Large intestine (tissue), 3 donors: ENCODE results near the gene NOA1. TPM values are rescaled to one million over a fixed set of nuclear protein-coding genes. Genes with fewer than 3 reads are reported as not detected.
A peak's percentile ranks its signal among the peaks of the same experiment; 100 is the strongest.
"Not testable (repeated sequence)": the region's sequence is repeated elsewhere in the genome, so short reads cannot be mapped to it uniquely, and the experiment has no call there.

Source experiments
- DNase-seq, 2 donors: peaks; one replicate each; pipeline versions ENCODE4 v3.0.0 to v3.0.0-alpha.2; 2013
- H3K27ac ChIP-seq: one replicate; pipeline ENCODE4 v1.5.1; 2013; ENCODE audit warnings: low read length
- H3K27me3 ChIP-seq: 2 replicates; pipeline ENCODE4 v1.6.1; 2013; ENCODE audit warnings: low read length; ENCODE audit not compliant: control insufficient read depth, insufficient read depth
- H3K36me3 ChIP-seq: 2 replicates; pipeline ENCODE4 v1.6.1; 2013; ENCODE audit warnings: low read length; ENCODE audit not compliant: control insufficient read depth, insufficient read depth
- H3K4me1 ChIP-seq: one replicate; pipeline ENCODE4 v1.6.1; 2013; ENCODE audit warnings: low read length; ENCODE audit not compliant: control insufficient read depth, insufficient read depth
- H3K4me3 ChIP-seq: one replicate; pipeline ENCODE4 v1.5.1; 2013; ENCODE audit warnings: low read length
- H3K9me3 ChIP-seq: one replicate; pipeline ENCODE4 v1.6.1; 2013; ENCODE audit warnings: mild to moderate bottlenecking, low read depth, low read length, moderate library complexity; ENCODE audit not compliant: control insufficient read depth
- WGBS: methylation state at CpG from one replicate; pipeline ENCODE4 v1.1.5; 2013; ENCODE audit warnings: low lambda C conversion rate; ENCODE audit not compliant: insufficient coverage; 5-methylcytosine and 5-hydroxymethylcytosine counted together
- polyA plus RNA-seq: library from polyadenylated mRNA; unstranded; fragments of 120-200 nt; gene quantifications from one replicate; pipeline ENCODE4 v1.2.1, GENCODE V29; 2013

Gene NOA1
- polyA plus RNA-seq, 1 donor, result 25.2 TPM

- 100% methylated on average over 2 of the region's 2 CpGs for WGBS
- Histone ChIP-seq H3K4me1 (no peaks in the 10 kb centered on the region), H3K36me3 (peaks cover 55% of the 10 kb centered on the region), H3K9me3 (peaks cover 2% of the 10 kb centered on the region), H3K4me3 (no peak overlapping the region), H3K27me3 (no peaks in the 10 kb centered on the region), H3K27ac (no peak overlapping the region)
- DNase-seq, result no peak
Observed at GRCh38 chr4:56971383-56971782, 6.0 kb downstream of the NOA1 start.

- DNase-seq, result no peak
- Histone ChIP-seq H3K27ac (no peak overlapping the region), H3K27me3 (no peaks in the 10 kb centered on the region), H3K9me3 (no peaks in the 10 kb centered on the region), H3K4me1 (peaks cover 5% of the 10 kb centered on the region), H3K4me3 (no peak overlapping the region), H3K36me3 (peaks cover 34% of the 10 kb centered on the region)
- WGBS, result no CpG with 5 or more reads among the region's 2 CpGs
Observed at GRCh38 chr4:56961107-56961500, 16.3 kb downstream of the NOA1 start.

- DNase-seq, result peak; percentile 19 to 66
- no CpG with 5 or more reads among the region's 1 CpG for WGBS
- Histone ChIP-seq H3K4me3 (no peak overlapping the region), H3K27ac (no peak overlapping the region), H3K36me3 (peaks cover 18% of the 10 kb centered on the region), H3K27me3 (no peaks in the 10 kb centered on the region), H3K9me3 (no peaks in the 10 kb centered on the region), H3K4me1 (peaks cover 5% of the 10 kb centered on the region)
Observed at GRCh38 chr4:56959100-56959499, 18.3 kb downstream of the NOA1 start.

GRCh38 chr4:56958111-56958517, 19.3 kb downstream of the NOA1 start:
- Histone ChIP-seq H3K4me1 (peaks cover 5% of the 10 kb centered on the region), H3K27ac (no peak overlapping the region), H3K36me3 (peaks cover 13% of the 10 kb centered on the region), H3K4me3 (no peak overlapping the region), H3K27me3 (no peaks in the 10 kb centered on the region), H3K9me3 (no peaks in the 10 kb centered on the region)
- WGBS, result no CpG with 5 or more reads among the region's 7 CpGs
- peak; percentile 37 to 40 for DNase-seq

GRCh38 chr4:56953680-56954520, 23.5 kb downstream of the NOA1 start:
- Histone ChIP-seq H3K27ac (no peak overlapping the region), H3K4me3 (no peak overlapping the region), H3K4me1 (peaks cover 4% of the 10 kb centered on the region), H3K9me3 (no peaks in the 10 kb centered on the region), H3K36me3 (no peaks in the 10 kb centered on the region), H3K27me3 (no peaks in the 10 kb centered on the region)
- WGBS, result 93% methylated on average over 3 of the region's 9 CpGs
- DNase-seq, result no peak

GRCh38 chr4:56941403-56941802, 36.0 kb downstream of the NOA1 start:
- Histone ChIP-seq H3K4me3 (no peak overlapping the region), H3K36me3 (peaks cover 14% of the 10 kb centered on the region), H3K27me3 (no peaks in the 10 kb centered on the region), H3K4me1 (no peaks in the 10 kb centered on the region), H3K27ac (no peak overlapping the region), H3K9me3 (no peaks in the 10 kb centered on the region)
- WGBS, result no CpG with 5 or more reads among the region's 3 CpGs
- no peak for DNase-seq

- DNase-seq, result no peak
- peaks cover 15% of the 10 kb centered on the region for H3K36me3 ChIP-seq
- no peaks in the 10 kb centered on the region for H3K4me1 ChIP-seq
- no peaks in the 10 kb centered on the region for H3K27me3 ChIP-seq
- no peak overlapping the region for H3K4me3 ChIP-seq
- no peaks in the 10 kb centered on the region for H3K9me3 ChIP-seq
- H3K27ac ChIP-seq, result no peak overlapping the region
Observed at GRCh38 chr4:56940971-56941370, 36.4 kb downstream of the NOA1 start.

- WGBS, result 100% methylated on average over 1 of the region's 12 CpGs
- no peak overlapping the region for H3K27ac ChIP-seq
- no peaks in the 10 kb centered on the region for H3K4me1 ChIP-seq
- H3K9me3 ChIP-seq, result no peaks in the 10 kb centered on the region
- no peak overlapping the region for H3K4me3 ChIP-seq
- DNase-seq, result no peak
- H3K36me3 ChIP-seq, result peaks cover 15% of the 10 kb centered on the region
- no peaks in the 10 kb centered on the region for H3K27me3 ChIP-seq
Observed at GRCh38 chr4:56940403-56940802, 37.0 kb downstream of the NOA1 start.

GRCh38 chr4:56939826-56940225, 37.6 kb downstream of the NOA1 start:
- H3K9me3 ChIP-seq, H3K27me3 ChIP-seq, H3K27ac ChIP-seq, H3K4me3 ChIP-seq, DNase-seq, H3K4me1 ChIP-seq: not testable (repeated sequence)
- WGBS, result no CpG with 5 or more reads among the region's 14 CpGs
- peaks cover 15% of the 10 kb centered on the region for H3K36me3 ChIP-seq

- no peak overlapping the region for H3K4me3 ChIP-seq
- WGBS, result no CpG with 5 or more reads among the region's 6 CpGs
- H3K27me3 ChIP-seq, result no peaks in the 10 kb centered on the region
- H3K27ac ChIP-seq, result no peak overlapping the region
- no peaks in the 10 kb centered on the region for H3K9me3 ChIP-seq
- H3K4me1 ChIP-seq, result no peaks in the 10 kb centered on the region
- H3K36me3 ChIP-seq, result peaks cover 17% of the 10 kb centered on the region
- no peak for DNase-seq
Observed at GRCh38 chr4:56937262-56937661, 40.1 kb downstream of the NOA1 start.

- no peaks in the 10 kb centered on the region for H3K9me3 ChIP-seq
- DNase-seq, result no peak
- peaks cover 40% of the 10 kb centered on the region for H3K36me3 ChIP-seq
- no peak overlapping the region for H3K27ac ChIP-seq
- no peaks in the 10 kb centered on the region for H3K27me3 ChIP-seq
- WGBS, result 40% methylated on average over 1 of the region's 4 CpGs
- H3K4me1 ChIP-seq, result no peaks in the 10 kb centered on the region
- no peak overlapping the region for H3K4me3 ChIP-seq
Observed at GRCh38 chr4:56931924-56932323, 45.5 kb downstream of the NOA1 start.
